Heart right ventricle (tissue), 16 donors: ENCODE data around the gene CCDC9B. TPM values are rescaled to one million over a fixed set of nuclear protein-coding genes. Genes with fewer than 3 reads are reported as not detected.

Experiments
- ATAC-seq, 8 donors: fragments of 200-7000 bp; cut with Tn5 transposase; one replicate each; pipeline ENCODE4 v1.9.1; 2020; ENCODE audit warnings: mild to moderate bottlenecking in 8 of 8, moderate library complexity in 8 of 8, moderate number of reproducible peaks in 1 of 8
- DNase-seq, 2 donors: peaks; one replicate each; pipeline ENCODE4 v3.0.0-alpha.2; 2020
- H3K27ac ChIP-seq, 10 donors: fragments of 200-600 bp; sonication (generic) in 2 of 10; one replicate each; pipeline versions ENCODE4 v1.5.0 to v1.8.0; 2020 to 2022; ENCODE audit warnings: mild to moderate bottlenecking in 3 of 10
- H3K27me3 ChIP-seq, 7 donors: fragments of 200-600 bp; one replicate each; pipeline ENCODE4 v1.8.0; 2021 to 2022; ENCODE audit warnings: mild to moderate bottlenecking in 2 of 7
- H3K36me3 ChIP-seq, 9 donors: fragments of 200-600 bp; sonication (generic) in 1 of 9; one replicate each; pipeline versions ENCODE4 v1.5.0 to v1.8.0; 2020 to 2022; ENCODE audit warnings: mild to moderate bottlenecking in 2 of 9
- H3K4me1 ChIP-seq, 9 donors: fragments of 200-600 bp; sonication (generic) in 1 of 9; one replicate each; pipeline versions ENCODE4 v1.5.0 to v1.8.0; 2020 to 2022; ENCODE audit warnings: mild to moderate bottlenecking in 4 of 9
- H3K4me3 ChIP-seq, 10 donors: fragments of 200-600 bp; sonication (generic) in 2 of 10; one replicate each; pipeline versions ENCODE4 v1.5.0 to v1.8.0; 2020 to 2022; ENCODE audit warnings: mild to moderate bottlenecking in 7 of 10, moderate library complexity in 2 of 10
- H3K9me3 ChIP-seq, 11 donors: fragments of 200-600 bp in 10 of 11; sonication (generic) in 2 of 11; one replicate each; pipeline versions ENCODE4 v1.5.0 to v1.8.0; 2013 to 2022; ENCODE audit warnings: mild to moderate bottlenecking in 2 of 11, control low read depth in 1 of 11, moderate library complexity in 1 of 11
- WGBS, 2 donors: extraction: QIAGEN DNeasy Blood & Tissue Kit; methylation state at CpG; one replicate each; pipeline ENCODE4 v1.1.7; 2013; ENCODE audit warnings: inconsistent platforms in 1 of 2; 5-methylcytosine and 5-hydroxymethylcytosine counted together
- intact Hi-C, 10 donors: fragments of 100-400 bp; cut with DNase I; formaldehyde crosslinking; loops; one replicate each; pipeline versions ENCODE4 v1.11.1 to v1.14.2; 2022
- polyA plus RNA-seq, 2 donors: library from polyadenylated mRNA; stranded (reverse); fragments of 200-250 nt; gene quantifications; one replicate each; pipeline ENCODE4 v1.2.3, GENCODE V29; 2013
- total RNA-seq, 10 donors: library from RNA; stranded (reverse); fragmentation: NEBNext Ultra II Directional in 3 of 10; extraction: Animal tissue kit (Norgen Biotek cat#: 25700) in 3 of 10; gene quantifications; one replicate each; pipeline versions ENCODE4 v1.2.1 to v1.2.4, GENCODE V29; 2021 to 2023
- TF ChIP-seq, protein P1 (sequence below), 9 donors: fragments of 200-600 bp; sonication (generic) in 2 of 9; IDR thresholded peaks; one replicate each; pipeline versions ENCODE4 v1.5.0 to v1.8.0; 2021 to 2022; ENCODE audit warnings: antibody characterized with exemption in 9 of 9, mild to moderate bottlenecking in 5 of 9, moderate library complexity in 1 of 9
- donor health status: Arrhythmogenic right ventricular cardiomyopathy.
- donor health status: ischemic (EF 13 %, LVEDD 7.1; RV severe dilation, severe dysfunction).
- donor health status: healthy with polysubstance abuse.
- donor health status: DM: no; HTN: yes; CAD: no.
- donor health status: DM: no; HTN: no; CAD: no.
- donor health status: ischemic (EF 25% LVEDD 6.9; RV normal size, moderate dysfunction).
- donor health status: ischemic (EF 25% LVEDD 5.7; RV mildly dilated, moderate dysfunction).
- donor health status: healthy.
- donor health status: DM: yes; HTN: yes; CAD: no.
- donor health status: Ischemic cardiomyopathy.
- donor health status: ischemic (EF 35%, LVEDD 5.7; RV mildly dilated, moderate dysfunction).
- donor health status: nonischemic (EF 11% LVEDD 7.7; RV severe dilation, severe dysfunction).
- donor health status: DM: yes; HTN: yes; CAD: no.
- donor health status: PGD.
- donor health status: ischemic (EF 29% LVEDD 5.4; RV normal size, mild dysfunction).
- donor health status: nonischemic (EF 23%, LVEDD 6.1; RV moderate dilation, normal function).

CCDC9B gene
- total and polyA plus RNA-seq, 12 donors, result 13.0 to 190 (median 144) TPM

GRCh38 chr15:40314723-40315276, 25.9 kb downstream of the CCDC9B start:
- no peak for DNase-seq
- no peak overlapping the region for H3K4me3 ChIP-seq
- no peak for ATAC-seq
- peaks cover 0 to 19% (median 7%) of the 10 kb centered on the region in 9 donors for H3K4me1 ChIP-seq
- intact Hi-C loops, result loop anchor here in 3 of 10 donors (5.0 to 10.0 kb wide), 4 partner anchors 37 to 110 kb away; partner anchors contain the start of gene IVD (in 1 of the 3)
- H3K9me3 ChIP-seq, result no peaks in the 10 kb centered on the region
- TF ChIP-seq, protein P1, sequence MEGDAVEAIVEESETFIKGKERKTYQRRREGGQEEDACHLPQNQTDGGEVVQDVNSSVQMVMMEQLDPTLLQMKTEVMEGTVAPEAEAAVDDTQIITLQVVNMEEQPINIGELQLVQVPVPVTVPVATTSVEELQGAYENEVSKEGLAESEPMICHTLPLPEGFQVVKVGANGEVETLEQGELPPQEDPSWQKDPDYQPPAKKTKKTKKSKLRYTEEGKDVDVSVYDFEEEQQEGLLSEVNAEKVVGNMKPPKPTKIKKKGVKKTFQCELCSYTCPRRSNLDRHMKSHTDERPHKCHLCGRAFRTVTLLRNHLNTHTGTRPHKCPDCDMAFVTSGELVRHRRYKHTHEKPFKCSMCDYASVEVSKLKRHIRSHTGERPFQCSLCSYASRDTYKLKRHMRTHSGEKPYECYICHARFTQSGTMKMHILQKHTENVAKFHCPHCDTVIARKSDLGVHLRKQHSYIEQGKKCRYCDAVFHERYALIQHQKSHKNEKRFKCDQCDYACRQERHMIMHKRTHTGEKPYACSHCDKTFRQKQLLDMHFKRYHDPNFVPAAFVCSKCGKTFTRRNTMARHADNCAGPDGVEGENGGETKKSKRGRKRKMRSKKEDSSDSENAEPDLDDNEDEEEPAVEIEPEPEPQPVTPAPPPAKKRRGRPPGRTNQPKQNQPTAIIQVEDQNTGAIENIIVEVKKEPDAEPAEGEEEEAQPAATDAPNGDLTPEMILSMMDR (IDR thresholded peaks at IDR 0.05), result no peak
- 64 to 79% methylated on average over 4 of the region's 4 CpGs for WGBS, 2 donors
- no peaks in the 10 kb centered on the region for H3K36me3 ChIP-seq
- H3K27ac ChIP-seq, result no peak overlapping the region
- H3K27me3 ChIP-seq, result peaks cover 0 to 3% (median 0%) of the 10 kb centered on the region in 7 donors

DNA sequence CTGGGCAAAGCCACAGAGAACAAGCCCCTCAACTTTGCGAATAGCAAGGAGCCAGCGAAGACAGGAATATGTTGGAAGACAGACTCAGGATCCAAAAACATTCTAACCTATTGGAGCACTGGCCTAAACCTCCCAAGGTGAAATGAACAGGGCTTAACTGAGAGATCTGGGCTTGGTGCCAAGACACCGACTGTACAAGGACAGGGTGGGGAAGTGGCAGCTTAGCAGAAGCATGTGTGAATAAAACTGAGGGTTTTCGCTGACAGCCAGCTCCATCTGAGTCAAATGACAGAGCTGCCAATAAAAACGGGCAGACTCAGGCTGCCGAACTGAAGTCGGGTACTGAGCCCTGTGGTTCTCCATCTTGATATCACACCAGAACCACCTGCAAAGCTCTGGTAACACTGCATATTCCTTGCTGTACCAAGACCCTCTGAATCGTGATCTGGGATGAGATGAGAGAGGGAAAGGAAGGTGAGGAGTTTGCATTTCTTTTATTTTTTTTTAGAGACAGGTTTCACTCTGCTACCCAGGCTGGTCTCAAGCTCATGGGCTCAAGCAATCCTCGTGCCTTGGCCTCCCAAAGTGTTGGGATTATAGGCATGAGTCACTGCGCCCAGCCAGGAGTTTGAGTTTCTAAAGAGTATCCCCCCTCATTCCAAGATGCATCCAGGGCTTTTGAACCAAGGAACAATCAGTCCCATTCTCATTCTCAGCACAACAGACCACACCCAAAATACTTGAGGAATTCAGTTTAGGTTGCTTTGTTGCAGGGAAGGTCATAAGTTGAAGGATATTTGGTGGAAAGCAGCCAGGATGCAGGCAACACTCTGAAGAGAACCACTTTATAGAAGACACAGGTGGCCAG, 27.0 kb downstream of the CCDC9B start:
- TF ChIP-seq, protein P1 (IDR thresholded peaks at IDR 0.05), result no peak
- H3K36me3 ChIP-seq, result no peaks in the 10 kb centered on the region
- intact Hi-C loops, result loop anchor here in 2 of 10 donors (5.0 to 10.0 kb wide), 2 partner anchors 36 to 111 kb away; no protein-coding TSS in a partner anchor
- H3K4me1 ChIP-seq, result peaks cover 0 to 29% (median 7%) of the 10 kb centered on the region in 9 donors
- no peak overlapping the region for H3K4me3 ChIP-seq
- H3K9me3 ChIP-seq, result no peaks in the 10 kb centered on the region
- ATAC-seq, result peak; percentile 16 to 64 (median 48)
- WGBS, 2 donors, result 39 to 40% methylated on average over 10 of the region's 10 CpGs
- no peak overlapping the region for H3K27ac ChIP-seq
- H3K27me3 ChIP-seq, result peaks cover 0 to 5% (median 0%) of the 10 kb centered on the region in 7 donors
- no peak for DNase-seq

GRCh38 chr15:40312370-40313158, 28.2 kb downstream of the CCDC9B start:
- H3K9me3 ChIP-seq, result no peaks in the 10 kb centered on the region
- WGBS, 2 donors, result 87 to 88% methylated on average over 10 of the region's 10 CpGs
- peaks cover 0 to 6% (median 0%) of the 10 kb centered on the region in 7 donors for H3K27me3 ChIP-seq
- DNase-seq (no peak), ATAC-seq (no peak)
- H3K27ac ChIP-seq, result no peak overlapping the region
- H3K36me3 ChIP-seq, result no peaks in the 10 kb centered on the region
- H3K4me3 ChIP-seq, result no peak overlapping the region
- intact Hi-C loops, result loop anchor here in 2 of 10 donors (5.0 to 10.0 kb wide), 2 partner anchors 35 to 112 kb away; no protein-coding TSS in a partner anchor
- TF ChIP-seq, protein P1 (IDR thresholded peaks at IDR 0.05), result no peak
- H3K4me1 ChIP-seq, result peaks cover 0 to 33% (median 7%) of the 10 kb centered on the region in 9 donors

GRCh38 chr15:40310993-40311392, 29.7 kb downstream of the CCDC9B start:
- 62 to 70% methylated on average over 3 of the region's 3 CpGs for WGBS, 2 donors
- H3K36me3 ChIP-seq, result no peaks in the 10 kb centered on the region
- TF ChIP-seq, protein P1 (IDR thresholded peaks at IDR 0.05), result no peak
- H3K4me1 ChIP-seq, result peaks cover 0 to 38% (median 7%) of the 10 kb centered on the region in 9 donors
- intact Hi-C loops, result loop anchor here in 9 of 10 donors (1.0 to 10.0 kb wide), 6 partner anchors 28 to 114 kb away; partner anchors contain the start of gene ANKRD63 (in 1 of the 9)
- no peak overlapping the region for H3K27ac ChIP-seq
- H3K27me3 ChIP-seq, result peaks cover 0 to 3% (median 0%) of the 10 kb centered on the region in 7 donors
- no peak overlapping the region for H3K4me3 ChIP-seq
- ATAC-seq (no peak), DNase-seq (no peak)
- no peaks in the 10 kb centered on the region for H3K9me3 ChIP-seq
